Lower lobe of right lung (tissue), 2 donors: Measurements from ENCODE around the gene FNIP1. TPM values are rescaled to one million over a fixed set of nuclear protein-coding genes. Genes with fewer than 3 reads are reported as not detected.
"Not testable (repeated sequence)": the region's sequence is repeated elsewhere in the genome, so short reads cannot be mapped to it uniquely, and the experiment has no call there.

Experiments
- ATAC-seq, 2 donors: fragments of 200-7000 bp; cut with Tn5 transposase; one replicate each; pipeline ENCODE4 v1.9.1; 2020 to 2022; ENCODE audit warnings: mild to moderate bottlenecking in 2 of 2, moderate library complexity in 2 of 2
- DNase-seq: peaks from one replicate; pipeline ENCODE4 v3.0.0-alpha.2; 2020
- H3K27ac ChIP-seq: fragments of 200-600 bp; one replicate; pipeline ENCODE4 v1.8.0; 2022
- H3K27me3 ChIP-seq: fragments of 200-600 bp; one replicate; pipeline ENCODE4 v1.8.0; 2022; ENCODE audit warnings: low read depth
- H3K36me3 ChIP-seq: fragments of 200-600 bp; one replicate; pipeline ENCODE4 v1.8.0; 2022; ENCODE audit warnings: mild to moderate bottlenecking
- H3K4me1 ChIP-seq: fragments of 200-600 bp; one replicate; pipeline ENCODE4 v1.8.0; 2022
- H3K4me3 ChIP-seq: fragments of 200-600 bp; one replicate; pipeline ENCODE4 v1.8.0; 2022; ENCODE audit warnings: mild to moderate bottlenecking
- H3K9me3 ChIP-seq: fragments of 200-600 bp; one replicate; pipeline ENCODE4 v1.8.0; 2022
- intact Hi-C: fragments of 100-400 bp; cut with DNase I; formaldehyde crosslinking; loops from one replicate; pipeline ENCODE4 v1.11.0; 2022
- total RNA-seq: library from RNA; stranded (reverse); fragmentation: NEBNext Ultra II Directional; extraction: Animal tissue kit (Norgen Biotek cat#: 25700); gene quantifications from one replicate; pipeline ENCODE4 v1.2.1, GENCODE V29; 2021
- TF ChIP-seq, protein P1 (sequence below): fragments of 200-600 bp; IDR thresholded peaks from one replicate; pipeline ENCODE4 v1.8.0; 2022; ENCODE audit warnings: antibody characterized with exemption, mild to moderate bottlenecking
- donor health status: DM: no; HTN: yes; CAD: no; lungs with severe emphysema.

FNIP1 gene
- total RNA-seq, 1 donor from 2014 or later: 40.3 TPM

DNA sequence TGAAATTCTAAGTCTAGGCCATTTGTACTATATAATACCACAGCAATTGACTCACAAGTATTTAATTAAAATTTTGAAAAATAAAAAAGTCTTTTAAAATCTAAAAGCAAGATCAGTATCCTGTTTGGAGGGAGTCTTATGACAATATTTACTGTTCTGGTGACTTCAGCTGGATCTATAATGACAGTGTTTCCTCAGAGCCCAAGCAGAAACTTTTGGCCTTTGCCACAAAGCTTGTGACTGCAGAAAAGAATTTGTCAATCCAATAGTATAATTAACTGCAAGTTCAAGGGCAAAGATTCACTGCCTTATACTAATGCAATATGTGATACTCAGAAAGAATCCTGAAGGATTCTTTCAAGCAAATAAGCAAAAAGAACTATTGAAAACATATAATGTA lies 112.2 kb downstream of the FNIP1 start:
- ATAC-seq (no peak), DNase-seq (no peak)
- intact Hi-C loops: no loop called here
- Histone ChIP-seq H3K4me3 (no peak overlapping the region), H3K9me3 (no peaks in the 10 kb centered on the region), H3K4me1 (no peaks in the 10 kb centered on the region), H3K36me3 (peaks cover 21% of the 10 kb centered on the region), H3K27me3 (no peaks in the 10 kb centered on the region), H3K27ac (no peak overlapping the region)
- TF ChIP-seq, protein P1, sequence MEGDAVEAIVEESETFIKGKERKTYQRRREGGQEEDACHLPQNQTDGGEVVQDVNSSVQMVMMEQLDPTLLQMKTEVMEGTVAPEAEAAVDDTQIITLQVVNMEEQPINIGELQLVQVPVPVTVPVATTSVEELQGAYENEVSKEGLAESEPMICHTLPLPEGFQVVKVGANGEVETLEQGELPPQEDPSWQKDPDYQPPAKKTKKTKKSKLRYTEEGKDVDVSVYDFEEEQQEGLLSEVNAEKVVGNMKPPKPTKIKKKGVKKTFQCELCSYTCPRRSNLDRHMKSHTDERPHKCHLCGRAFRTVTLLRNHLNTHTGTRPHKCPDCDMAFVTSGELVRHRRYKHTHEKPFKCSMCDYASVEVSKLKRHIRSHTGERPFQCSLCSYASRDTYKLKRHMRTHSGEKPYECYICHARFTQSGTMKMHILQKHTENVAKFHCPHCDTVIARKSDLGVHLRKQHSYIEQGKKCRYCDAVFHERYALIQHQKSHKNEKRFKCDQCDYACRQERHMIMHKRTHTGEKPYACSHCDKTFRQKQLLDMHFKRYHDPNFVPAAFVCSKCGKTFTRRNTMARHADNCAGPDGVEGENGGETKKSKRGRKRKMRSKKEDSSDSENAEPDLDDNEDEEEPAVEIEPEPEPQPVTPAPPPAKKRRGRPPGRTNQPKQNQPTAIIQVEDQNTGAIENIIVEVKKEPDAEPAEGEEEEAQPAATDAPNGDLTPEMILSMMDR: no peak

- Histone ChIP-seq H3K36me3 (peaks cover 19% of the 10 kb centered on the region), H3K9me3 (no peaks in the 10 kb centered on the region), H3K4me3 (no peak overlapping the region), H3K27ac (no peak overlapping the region), H3K4me1 (no peaks in the 10 kb centered on the region), H3K27me3 (no peaks in the 10 kb centered on the region)
- ATAC-seq (no peak), DNase-seq (no peak)
- intact Hi-C loops: no loop called here
- TF ChIP-seq, protein P1: no peak
Measured at GRCh38 chr5:131684051-131684450, 112.8 kb downstream of the FNIP1 start.

DNA sequence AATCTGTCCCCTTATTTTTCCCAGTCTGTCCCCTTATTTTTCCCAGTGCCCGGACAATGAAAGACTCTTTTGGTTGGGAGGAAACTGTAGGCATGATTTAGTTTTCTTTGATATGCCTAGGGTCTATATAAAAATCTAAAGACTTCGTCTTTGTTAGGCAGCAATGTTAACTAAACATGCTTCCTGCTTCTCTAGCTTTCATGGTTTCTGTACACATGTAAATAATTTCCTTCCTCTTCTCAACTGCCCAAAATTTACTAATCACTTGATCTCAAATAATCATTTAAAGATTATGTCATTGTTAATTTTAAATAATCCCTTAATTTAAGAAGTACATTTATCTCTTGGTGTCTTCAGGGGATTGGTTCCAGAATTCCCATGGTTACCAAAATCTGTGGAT lies 114.0 kb downstream of the FNIP1 start:
- H3K4me1 ChIP-seq: no peaks in the 10 kb centered on the region
- no peaks in the 10 kb centered on the region for H3K9me3 ChIP-seq
- H3K27ac ChIP-seq: no peak overlapping the region
- DNase-seq (no peak), ATAC-seq (no peak)
- H3K4me3 ChIP-seq: no peak overlapping the region
- peaks cover 28% of the 10 kb centered on the region for H3K36me3 ChIP-seq
- intact Hi-C loops: no loop called here
- H3K27me3 ChIP-seq: no peaks in the 10 kb centered on the region
- TF ChIP-seq, protein P1: no peak

DNA sequence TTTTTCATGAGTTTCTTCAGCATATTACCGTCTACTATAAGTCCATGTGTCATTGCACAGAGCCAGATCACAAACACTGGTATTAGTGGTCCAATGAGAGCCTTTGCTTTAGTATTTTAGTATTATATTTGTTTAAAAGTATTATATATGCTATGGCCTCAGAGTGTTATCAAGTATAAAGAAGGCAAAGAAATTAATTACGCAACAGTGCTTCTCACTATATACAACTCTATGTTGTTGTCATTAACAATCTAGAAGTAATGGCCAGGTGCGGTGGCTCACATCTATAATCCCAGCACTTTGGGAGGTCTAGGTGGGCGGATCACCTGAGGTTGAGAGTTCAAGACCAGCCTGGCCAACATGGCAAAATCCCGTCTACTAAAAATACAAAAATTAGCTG lies 114.6 kb downstream of the FNIP1 start:
- TF ChIP-seq, protein P1: no peak
- Histone ChIP-seq H3K4me3 (no peak overlapping the region), H3K9me3 (no peaks in the 10 kb centered on the region), H3K27ac (no peak overlapping the region), H3K4me1 (no peaks in the 10 kb centered on the region), H3K36me3 (peaks cover 28% of the 10 kb centered on the region), H3K27me3 (no peaks in the 10 kb centered on the region)
- ATAC-seq: no peak
- DNase-seq: no peak
- intact Hi-C loops: no loop called here

DNA sequence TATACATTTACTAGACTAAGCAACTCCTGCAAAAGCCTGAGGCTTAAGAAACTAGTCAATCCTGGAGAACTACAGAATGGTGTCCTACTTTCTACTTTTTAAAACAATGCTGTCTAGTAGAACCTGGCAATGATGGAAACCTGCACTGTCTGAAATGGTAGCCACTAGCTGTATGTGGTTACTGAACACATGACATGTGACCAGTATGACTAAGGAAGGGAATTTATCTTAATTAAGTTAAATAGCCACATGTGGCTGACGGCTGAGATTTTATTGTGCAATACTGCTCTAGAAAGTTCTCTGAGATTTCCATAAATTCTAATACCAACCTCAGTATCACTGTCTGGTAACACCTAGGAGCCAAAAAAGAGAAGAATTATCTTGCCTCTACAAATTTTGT lies 116.9 kb downstream of the FNIP1 start:
- no peak for ATAC-seq
- no peak overlapping the region for H3K27ac ChIP-seq

GRCh38 chr5:131678273-131678672 lies 118.5 kb downstream of the FNIP1 start:
- H3K27ac ChIP-seq, H3K4me3 ChIP-seq, H3K27me3 ChIP-seq, intact Hi-C loops, DNase-seq, ATAC-seq, H3K9me3 ChIP-seq: not testable (repeated sequence)
- peaks cover 12% of the 10 kb centered on the region for H3K4me1 ChIP-seq
- peaks cover 59% of the 10 kb centered on the region for H3K36me3 ChIP-seq

More for the DNA sequence above, 116.9 kb downstream of the FNIP1 start:
- no peaks in the 10 kb centered on the region for H3K9me3 ChIP-seq
- H3K27me3 ChIP-seq: no peaks in the 10 kb centered on the region
- DNase-seq: no peak
- no peak overlapping the region for H3K4me3 ChIP-seq
- H3K36me3 ChIP-seq: peaks cover 46% of the 10 kb centered on the region
- intact Hi-C loops: no loop called here
- TF ChIP-seq, protein P1: no peak
- H3K4me1 ChIP-seq: no peaks in the 10 kb centered on the region
